Adipocyte (in vitro differentiated cells): ENCODE data around the gene GOLGA6D.
"Not testable (repeated sequence)": the region's sequence is repeated elsewhere in the genome, so short reads cannot be mapped to it uniquely, and the experiment has no call there.

Experiments used
- DNase-seq: peaks from one replicate; pipeline ENCODE4 v3.0.0-alpha.2; 2015; ENCODE audit warnings: low read depth
- H3K27me3 ChIP-seq: replicated peaks from 2 replicates; pipeline ENCODE4 v1.7.0; 2013; ENCODE audit warnings: mild to moderate bottlenecking, low read length, moderate library complexity; ENCODE audit not compliant: control insufficient read depth, insufficient read depth
- H3K36me3 ChIP-seq: 2 replicates; pipeline ENCODE4 v1.7.0; 2013; ENCODE audit warnings: low read length, mild to moderate bottlenecking, moderate library complexity; ENCODE audit not compliant: control insufficient read depth, insufficient read depth, severe bottlenecking
- H3K4me1 ChIP-seq: 2 replicates; pipeline ENCODE4 v1.7.0; 2013; ENCODE audit warnings: mild to moderate bottlenecking, low read length, moderate library complexity; ENCODE audit not compliant: control insufficient read depth, insufficient read depth
- H3K4me3 ChIP-seq: 2 replicates; pipeline ENCODE4 v1.7.0; 2013; ENCODE audit warnings: mild to moderate bottlenecking, low read length, moderate library complexity
- H3K9ac ChIP-seq: 2 replicates; pipeline ENCODE4 v1.7.0; 2013; ENCODE audit warnings: mild to moderate bottlenecking, low read length, moderate library complexity
- H3K9me3 ChIP-seq: 2 replicates; pipeline ENCODE4 v1.7.0; 2013; ENCODE audit warnings: mild to moderate bottlenecking, low read length, moderate library complexity; ENCODE audit not compliant: control insufficient read depth

GOLGA6D gene

GRCh38 chr15:75282572-75282971 is at the start of gene GOLGA6D:
TSS of gene GOLGA6D (plus strand) at chr15:75282835. CDS start at chr15:75282876, 41 bp downstream.
- not testable (repeated sequence) for H3K4me3 ChIP-seq

DNA sequence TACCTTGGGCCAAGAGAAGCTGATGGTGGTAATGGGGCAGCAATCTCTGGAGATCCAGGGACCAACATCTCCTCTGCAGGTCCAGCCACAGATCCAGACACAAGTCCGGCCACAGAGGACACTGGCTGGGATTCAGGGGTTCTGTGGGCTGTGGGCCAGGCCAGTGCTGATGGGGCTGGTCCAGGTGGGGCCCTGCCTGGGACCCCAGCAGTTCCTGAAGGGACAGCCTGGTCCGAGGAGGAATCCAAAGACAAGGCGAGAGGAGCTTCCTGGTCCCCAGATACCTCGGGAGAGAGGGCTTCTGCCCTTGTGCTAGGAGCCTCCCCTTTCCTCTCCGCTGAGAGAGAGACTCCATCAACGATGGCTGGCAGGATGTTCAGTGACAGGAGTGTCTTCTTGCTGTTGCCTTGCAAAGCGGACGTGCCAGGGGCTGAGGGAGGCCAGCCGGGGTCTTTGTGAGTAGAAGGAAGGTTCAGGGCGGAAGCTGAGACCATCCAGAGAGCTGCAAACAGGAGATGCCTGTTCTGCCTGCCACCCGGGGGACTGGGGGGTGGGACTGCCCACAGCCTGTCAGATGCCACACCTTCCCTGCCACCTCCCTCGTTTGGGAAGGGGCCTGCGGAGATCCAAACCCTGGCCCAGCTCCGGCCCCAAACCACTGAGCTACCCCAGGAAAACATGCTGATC is 49.0 kb upstream of the GOLGA6D start:
- no peaks in the 10 kb centered on the region for H3K9me3 ChIP-seq
- H3K36me3 ChIP-seq = no peaks in the 10 kb centered on the region
- H3K4me3 ChIP-seq = no peak overlapping the region
- no peak for DNase-seq
- H3K27me3 ChIP-seq = peaks cover 60% of the 10 kb centered on the region
- no peak overlapping the region for H3K9ac ChIP-seq
- peaks cover 4% of the 10 kb centered on the region for H3K4me1 ChIP-seq

More at GRCh38 chr15:75282572-75282971, at the start of gene GOLGA6D:
- DNase-seq, H3K9me3 ChIP-seq, H3K4me1 ChIP-seq, H3K36me3 ChIP-seq, H3K27me3 ChIP-seq, H3K9ac ChIP-seq: not testable (repeated sequence)

DNA sequence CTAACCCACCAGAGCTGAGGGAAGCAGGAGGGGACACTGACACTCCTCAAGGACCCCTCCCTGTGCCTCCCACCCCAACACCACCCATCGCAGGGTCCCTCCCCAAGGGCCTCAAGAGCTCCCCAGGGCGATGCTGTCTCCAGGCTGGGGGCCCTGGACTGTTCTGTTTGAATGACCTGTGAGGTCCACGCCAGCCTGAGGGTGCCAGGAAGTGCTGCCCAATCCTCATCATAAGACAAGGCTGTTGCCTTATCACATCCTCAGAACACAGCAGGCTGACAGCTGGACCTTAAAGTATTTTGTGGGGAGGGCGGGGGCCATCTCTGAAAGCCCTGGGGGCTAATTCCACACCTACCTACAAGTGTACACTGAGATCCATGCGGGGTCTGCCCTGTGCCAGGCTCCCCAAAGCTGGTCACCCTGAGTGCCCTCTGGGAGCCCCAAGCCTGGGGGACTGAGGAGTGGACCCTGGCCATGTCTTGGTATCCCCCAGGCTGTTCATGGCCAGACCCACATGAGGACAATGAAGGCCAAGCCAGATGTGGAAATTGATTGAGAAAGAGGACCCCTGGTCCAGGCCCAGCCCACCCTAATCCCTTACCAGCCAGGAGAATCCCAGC is 48.3 kb upstream of the GOLGA6D start:
- Histone ChIP-seq H3K9me3 (no peaks in the 10 kb centered on the region), H3K9ac (no peak overlapping the region), H3K4me3 (no peak overlapping the region), H3K4me1 (peaks cover 4% of the 10 kb centered on the region), H3K27me3 (peaks cover 66% of the 10 kb centered on the region), H3K36me3 (no peaks in the 10 kb centered on the region)
- DNase-seq = no peak

- H3K9me3 ChIP-seq = no peaks in the 10 kb centered on the region
- no peak for DNase-seq
- peaks cover 70% of the 10 kb centered on the region for H3K27me3 ChIP-seq
These were observed 47.5 kb upstream of the GOLGA6D start for GRCh38 chr15:75235051-75235673.

GRCh38 chr15:75235760-75236729 is 46.6 kb upstream of the GOLGA6D start:
- Histone ChIP-seq H3K27me3 (peaks cover 78% of the 10 kb centered on the region), H3K9ac (no peak overlapping the region), H3K4me1 (no peaks in the 10 kb centered on the region), H3K9me3 (no peaks in the 10 kb centered on the region), H3K36me3 (no peaks in the 10 kb centered on the region), H3K4me3 (no peak overlapping the region)
- no peak for DNase-seq

More at GRCh38 chr15:75235051-75235673, 47.5 kb upstream of the GOLGA6D start:
- H3K9ac ChIP-seq = no peak overlapping the region
- H3K4me1 ChIP-seq = no peaks in the 10 kb centered on the region
- no peak overlapping the region for H3K4me3 ChIP-seq
- H3K36me3 ChIP-seq = no peaks in the 10 kb centered on the region

DNA sequence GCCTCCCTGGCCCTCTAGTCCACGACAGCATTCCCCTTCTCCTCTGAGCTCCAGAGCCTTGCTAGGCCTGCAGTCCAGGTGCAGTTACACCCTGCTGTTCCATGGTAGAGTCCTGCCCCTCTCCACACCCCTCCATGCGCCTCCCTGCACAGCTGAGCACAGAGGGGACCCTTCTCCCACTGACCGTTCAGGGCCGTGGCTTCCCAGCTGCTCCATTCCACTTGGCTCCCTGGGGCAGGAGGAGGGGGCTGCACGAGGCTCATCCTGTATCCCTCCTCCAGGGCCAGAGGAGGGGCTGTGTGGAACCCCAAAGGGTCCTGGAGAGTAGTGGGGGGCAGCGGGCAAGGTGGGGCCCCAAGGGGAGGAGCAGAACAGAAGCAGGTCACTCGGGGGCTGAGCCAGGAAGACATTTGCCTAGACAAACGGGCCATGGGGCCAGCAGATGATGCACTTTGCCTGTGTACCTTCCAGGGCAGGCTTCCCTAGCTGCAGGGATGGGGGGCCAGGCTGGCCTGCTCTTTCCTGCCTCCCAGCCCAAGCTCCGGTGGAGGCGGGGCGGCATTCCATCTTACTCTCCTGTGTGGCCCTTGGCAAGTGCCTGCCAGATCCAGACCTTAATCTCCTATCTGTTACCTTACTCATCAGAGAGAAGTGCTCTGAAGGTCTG is 45.2 kb upstream of the GOLGA6D start:
- H3K4me1 ChIP-seq = no peaks in the 10 kb centered on the region
- H3K27me3 ChIP-seq = peaks cover 68% of the 10 kb centered on the region
- no peak for DNase-seq
- H3K9me3 ChIP-seq = no peaks in the 10 kb centered on the region
- no peak overlapping the region for H3K4me3 ChIP-seq
- no peaks in the 10 kb centered on the region for H3K36me3 ChIP-seq
- H3K9ac ChIP-seq = no peak overlapping the region

- Histone ChIP-seq H3K27me3 (peaks cover 61% of the 10 kb centered on the region), H3K36me3 (no peaks in the 10 kb centered on the region), H3K9me3 (no peaks in the 10 kb centered on the region), H3K4me3 (no peak overlapping the region), H3K9ac (no peak overlapping the region), H3K4me1 (no peaks in the 10 kb centered on the region)
- no peak for DNase-seq
These were observed 44.5 kb upstream of the GOLGA6D start for GRCh38 chr15:75238150-75238549.

GRCh38 chr15:75245741-75246140 is 36.9 kb upstream of the GOLGA6D start:
- not testable (repeated sequence) for H3K36me3 ChIP-seq, H3K9ac ChIP-seq, DNase-seq, H3K4me3 ChIP-seq, H3K4me1 ChIP-seq, H3K9me3 ChIP-seq
- H3K27me3 ChIP-seq = peaks cover 45% of the 10 kb centered on the region

- not testable (repeated sequence) for H3K9ac ChIP-seq, H3K36me3 ChIP-seq, H3K4me1 ChIP-seq, H3K4me3 ChIP-seq, H3K9me3 ChIP-seq, DNase-seq
- peaks cover 45% of the 10 kb centered on the region for H3K27me3 ChIP-seq
These were observed 33.6 kb upstream of the GOLGA6D start for GRCh38 chr15:75248991-75249390.

DNA sequence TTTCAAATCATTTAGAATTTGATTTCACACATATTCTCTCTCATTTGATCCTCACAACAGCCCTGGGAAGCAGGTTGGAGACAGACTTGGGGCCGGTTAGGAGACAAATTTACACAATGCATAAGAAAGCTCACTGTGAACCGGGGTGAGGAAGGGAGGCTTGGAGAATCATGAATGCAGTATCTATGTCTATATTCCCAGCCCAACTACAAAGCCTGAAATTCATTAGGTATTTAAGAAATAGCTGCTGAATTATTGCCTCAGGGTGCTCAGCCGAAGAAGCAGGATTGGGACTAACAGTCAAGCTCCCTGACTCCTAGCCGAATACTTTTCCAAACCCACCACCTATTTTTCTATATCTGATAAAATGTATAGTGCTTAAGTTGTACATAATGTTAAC is 32.9 kb upstream of the GOLGA6D start:
- Histone ChIP-seq H3K9me3 (no peaks in the 10 kb centered on the region), H3K9ac (no peak overlapping the region), H3K36me3 (no peaks in the 10 kb centered on the region), H3K27me3 (peaks cover 41% of the 10 kb centered on the region), H3K4me3 (no peak overlapping the region), H3K4me1 (no peaks in the 10 kb centered on the region)
- no peak for DNase-seq
